Rectal smooth muscle tissue (tissue), 1 donor: ENCODE measurements around the gene PDE2A.

Experiments
- H3K27ac ChIP-seq: one replicate; pipeline ENCODE4 v1.7.0; 2013; ENCODE audit warnings: low read depth, low read length, inconsistent platforms
- H3K27me3 ChIP-seq: one replicate; pipeline ENCODE4 v1.7.0; 2013; ENCODE audit warnings: low read length; ENCODE audit not compliant: control insufficient read depth, insufficient read depth
- H3K36me3 ChIP-seq: one replicate; pipeline ENCODE4 v1.7.0; 2013; ENCODE audit warnings: low read length; ENCODE audit not compliant: control insufficient read depth, insufficient read depth
- H3K4me1 ChIP-seq: one replicate; pipeline ENCODE4 v1.7.0; 2013; ENCODE audit warnings: low read length; ENCODE audit not compliant: control insufficient read depth, insufficient read depth
- H3K4me3 ChIP-seq: one replicate; pipeline ENCODE4 v1.7.0; 2013; ENCODE audit warnings: low read length
- H3K9ac ChIP-seq: one replicate; pipeline ENCODE4 v1.7.0; 2013; ENCODE audit warnings: low read length

PDE2A gene

DNA sequence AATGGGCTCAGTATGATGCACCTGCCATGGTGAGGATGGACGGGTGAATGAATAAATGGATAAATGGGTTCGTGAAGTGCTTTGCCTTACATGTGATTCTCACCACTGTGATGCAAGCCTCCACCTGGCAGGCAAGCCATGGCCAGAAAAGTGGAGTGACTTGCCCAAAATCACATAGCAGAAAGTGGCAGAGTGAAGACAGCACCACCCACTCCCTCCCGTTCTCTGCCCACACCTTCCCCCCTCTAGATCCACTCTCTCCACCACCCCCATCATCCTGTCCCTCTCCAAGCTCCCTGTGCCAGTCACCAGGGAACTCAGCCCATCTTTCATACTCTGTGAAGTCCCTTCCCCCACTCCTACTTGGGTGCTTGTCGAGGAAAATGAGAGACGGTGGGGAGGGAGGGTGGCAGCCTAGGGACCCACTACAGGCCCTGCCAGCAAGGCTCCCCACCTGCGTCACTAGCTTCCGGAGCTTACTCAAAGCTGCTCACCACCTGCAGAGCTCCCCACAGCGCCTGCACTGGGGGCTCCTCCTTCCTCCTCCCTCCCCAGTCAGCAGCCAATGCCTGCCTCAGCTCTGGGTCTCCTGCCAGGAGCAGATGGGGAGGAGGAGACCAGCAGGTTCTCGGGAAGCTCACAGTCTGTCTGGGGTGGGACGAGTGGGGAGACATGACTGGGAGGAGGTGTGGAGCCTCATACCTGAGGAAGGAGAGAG, 82.3 kb downstream of the PDE2A start:
- Histone ChIP-seq H3K9ac (no peak overlapping the region), H3K4me1 (no peaks in the 10 kb centered on the region), H3K4me3 (no peak overlapping the region), H3K27me3 (peaks cover 5% of the 10 kb centered on the region), H3K36me3 (no peaks in the 10 kb centered on the region), H3K27ac (no peak overlapping the region)

DNA sequence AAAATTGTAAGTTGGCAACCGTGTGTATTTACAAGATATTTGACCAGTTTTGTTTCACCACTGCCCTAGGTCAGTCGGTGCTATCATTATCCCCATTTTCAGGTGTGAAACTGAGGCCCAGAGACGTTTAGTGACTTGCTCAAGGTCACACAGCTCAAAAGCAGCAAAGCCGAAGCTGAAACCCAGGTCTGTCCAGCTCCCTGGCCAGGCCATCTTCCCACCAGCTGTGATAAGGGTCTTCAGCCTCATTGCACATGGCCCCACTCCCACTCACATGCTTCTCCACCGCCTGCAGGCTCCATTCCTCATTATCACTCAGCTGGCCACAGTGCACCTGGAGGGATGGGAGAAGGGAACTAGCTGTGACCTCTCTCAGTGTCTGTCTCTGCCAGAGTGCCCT, 83.2 kb downstream of the PDE2A start:
- no peak overlapping the region for H3K27ac ChIP-seq
- H3K36me3 ChIP-seq = no peaks in the 10 kb centered on the region
- peaks cover 5% of the 10 kb centered on the region for H3K27me3 ChIP-seq
- no peak overlapping the region for H3K4me3 ChIP-seq
- no peaks in the 10 kb centered on the region for H3K4me1 ChIP-seq
- H3K9ac ChIP-seq = no peak overlapping the region

DNA sequence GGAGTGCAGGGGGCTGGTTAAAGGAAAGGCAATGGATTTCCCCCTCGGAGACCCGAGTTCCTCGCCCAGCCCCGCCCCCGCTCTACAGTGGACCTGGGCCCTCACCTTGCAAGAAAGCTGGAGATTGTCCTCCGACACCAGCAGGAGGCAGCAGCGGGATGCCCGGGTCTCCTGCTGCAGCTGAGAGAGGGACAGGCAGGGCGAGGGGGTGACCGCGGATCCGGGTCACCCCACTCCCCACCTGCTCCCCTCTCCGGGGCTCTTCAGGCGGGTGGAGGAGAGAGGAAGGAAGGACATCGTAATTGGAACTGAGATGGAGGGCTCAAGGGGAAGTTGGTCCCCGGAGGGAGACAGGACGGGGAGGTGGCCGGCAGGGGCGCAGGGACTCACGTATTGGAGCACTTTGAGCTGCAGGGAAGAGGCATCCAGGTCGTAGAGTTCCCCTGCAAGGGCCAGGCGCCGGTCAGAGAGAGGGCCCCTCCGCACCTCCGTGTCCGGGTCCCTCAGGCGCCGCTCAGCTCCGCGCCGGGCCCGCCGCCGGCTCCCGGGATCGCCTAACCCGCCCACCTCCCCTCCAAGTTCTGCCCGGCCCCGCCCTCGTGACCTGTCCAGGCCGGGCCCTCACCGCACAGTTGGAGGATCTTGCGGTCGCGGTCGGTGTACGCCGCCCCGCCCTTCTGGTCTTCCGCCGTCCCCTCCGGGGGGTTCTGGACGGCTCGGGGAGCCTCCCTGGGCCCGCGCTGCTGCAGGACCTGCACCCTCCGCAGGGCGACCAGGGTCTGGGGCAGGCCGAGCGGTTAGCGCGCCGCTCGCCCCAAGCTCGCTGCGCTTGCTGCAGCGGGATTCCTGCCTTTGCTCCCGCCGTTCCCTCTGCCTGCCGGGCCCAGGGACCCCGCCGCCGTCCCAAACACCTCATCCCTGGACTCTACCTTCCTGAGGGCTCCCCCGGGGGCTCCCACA, 84.1 kb downstream of the PDE2A start:
- no peak overlapping the region for H3K9ac ChIP-seq
- no peak overlapping the region for H3K27ac ChIP-seq
- H3K4me3 ChIP-seq = no peak overlapping the region
- no peaks in the 10 kb centered on the region for H3K4me1 ChIP-seq
- H3K27me3 ChIP-seq = peaks cover 5% of the 10 kb centered on the region
- no peaks in the 10 kb centered on the region for H3K36me3 ChIP-seq

DNA sequence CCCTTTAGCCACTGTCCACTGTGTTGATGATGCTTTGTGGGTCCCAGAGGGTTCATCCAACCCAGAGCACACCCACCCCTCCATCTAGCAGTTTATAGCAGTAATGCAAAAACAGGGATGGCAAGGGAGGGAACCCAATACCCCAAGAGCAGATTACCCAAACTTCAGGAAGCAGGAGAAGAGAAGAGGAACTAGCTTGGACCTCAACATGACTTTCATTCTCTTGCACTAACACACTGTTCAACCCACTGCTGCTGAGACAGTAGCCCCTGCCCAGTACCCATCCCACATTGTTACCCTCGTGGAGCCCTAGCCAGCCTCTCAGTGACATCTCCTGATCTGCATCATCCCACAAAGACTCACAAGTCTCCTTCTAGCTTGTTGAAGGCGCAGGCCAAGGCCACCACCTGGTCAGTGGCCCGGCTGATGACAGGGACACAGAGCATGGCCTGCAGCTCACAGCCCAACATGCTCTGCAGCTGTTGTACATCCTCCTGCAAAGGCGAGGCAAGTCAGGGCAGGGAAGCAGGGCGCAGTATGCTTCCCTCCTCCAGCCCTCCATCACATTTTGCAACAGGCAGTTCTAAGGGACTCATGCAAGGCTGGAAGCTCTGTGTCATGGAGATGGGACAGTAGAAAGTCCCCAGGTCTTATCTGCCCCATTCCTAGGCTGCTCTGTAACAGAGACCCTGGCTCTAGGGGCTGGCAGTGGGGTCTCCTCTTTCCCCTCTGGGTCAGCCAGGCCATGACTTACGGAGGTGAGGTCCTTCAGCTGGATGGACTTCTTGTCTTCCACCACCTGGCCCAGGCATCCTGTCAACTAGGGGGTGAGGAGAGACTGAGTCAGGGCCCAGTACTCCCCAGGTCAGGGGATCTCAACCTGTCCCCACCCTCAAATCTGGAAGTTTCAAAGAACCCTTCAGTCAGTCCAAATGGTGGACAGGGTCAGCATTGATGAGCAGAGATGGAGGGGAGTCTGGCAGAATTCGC, 85.5 kb downstream of the PDE2A start:
- Histone ChIP-seq H3K4me3 (no peak overlapping the region), H3K36me3 (no peaks in the 10 kb centered on the region), H3K9ac (no peak overlapping the region), H3K4me1 (no peaks in the 10 kb centered on the region), H3K27ac (no peak overlapping the region), H3K27me3 (peaks cover 5% of the 10 kb centered on the region)

DNA sequence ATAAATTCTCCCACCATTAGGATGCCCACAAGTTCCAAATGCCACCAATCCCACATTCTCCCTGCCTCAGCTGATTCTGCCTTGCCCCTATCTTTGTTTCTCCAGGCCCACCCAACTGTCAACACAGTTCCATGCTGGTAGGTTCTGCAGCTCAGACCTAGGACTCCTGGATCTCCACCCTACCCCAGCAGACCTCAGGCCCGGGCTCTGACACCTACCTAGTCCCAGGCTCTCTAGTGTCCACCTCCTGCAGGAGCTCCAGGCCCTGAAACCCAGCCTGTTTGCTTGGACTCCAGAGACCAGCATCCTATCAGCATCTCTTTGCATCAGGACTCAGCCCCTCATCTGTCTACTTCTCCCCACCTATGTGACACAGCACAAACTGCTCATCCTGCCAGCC, 86.5 kb downstream of the PDE2A start:
- Histone ChIP-seq H3K4me1 (no peaks in the 10 kb centered on the region), H3K27ac (no peak overlapping the region), H3K36me3 (no peaks in the 10 kb centered on the region), H3K4me3 (no peak overlapping the region), H3K9ac (no peak overlapping the region), H3K27me3 (peaks cover 5% of the 10 kb centered on the region)

DNA sequence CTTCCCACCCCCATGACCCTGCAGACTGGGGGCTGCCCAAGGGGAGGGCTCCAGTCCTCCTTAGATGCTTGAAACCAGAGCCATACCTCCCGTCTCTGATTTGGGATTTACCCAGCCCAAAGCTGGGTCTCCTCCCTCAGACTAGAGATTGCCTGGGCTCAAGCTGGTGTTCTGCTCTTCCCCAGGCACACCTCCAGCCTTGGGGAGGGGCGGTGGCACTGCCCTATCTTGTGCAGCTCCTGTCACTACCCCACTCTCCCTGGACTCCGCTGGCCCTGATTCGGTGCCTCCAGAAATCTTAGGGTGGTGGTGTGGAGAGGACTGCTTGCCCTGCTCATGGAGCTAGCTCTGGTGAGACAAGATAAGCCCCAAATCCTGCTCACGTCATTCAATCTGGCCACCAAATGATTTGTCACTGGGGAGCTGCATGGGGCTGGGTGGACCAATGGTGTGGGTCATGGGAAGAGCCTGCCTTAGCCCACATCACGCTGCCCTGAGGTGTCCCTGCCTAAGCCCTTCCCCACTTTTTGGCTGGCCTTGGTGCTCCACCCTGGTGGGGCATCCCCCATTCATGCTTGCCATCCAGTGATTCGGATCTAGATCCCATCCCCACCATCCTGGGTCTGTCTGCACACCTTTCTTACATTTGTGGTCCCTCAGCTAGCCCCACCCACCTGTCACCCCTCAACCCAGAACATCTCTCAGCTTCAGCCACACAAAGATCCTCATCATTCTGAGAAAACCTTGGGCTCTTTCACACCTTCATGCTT, 87.7 kb downstream of the PDE2A start:
- H3K4me1 ChIP-seq = no peaks in the 10 kb centered on the region
- H3K36me3 ChIP-seq = no peaks in the 10 kb centered on the region
- H3K4me3 ChIP-seq = no peak overlapping the region
- no peak overlapping the region for H3K9ac ChIP-seq
- H3K27ac ChIP-seq = no peak overlapping the region
- H3K27me3 ChIP-seq = peaks cover 5% of the 10 kb centered on the region

DNA sequence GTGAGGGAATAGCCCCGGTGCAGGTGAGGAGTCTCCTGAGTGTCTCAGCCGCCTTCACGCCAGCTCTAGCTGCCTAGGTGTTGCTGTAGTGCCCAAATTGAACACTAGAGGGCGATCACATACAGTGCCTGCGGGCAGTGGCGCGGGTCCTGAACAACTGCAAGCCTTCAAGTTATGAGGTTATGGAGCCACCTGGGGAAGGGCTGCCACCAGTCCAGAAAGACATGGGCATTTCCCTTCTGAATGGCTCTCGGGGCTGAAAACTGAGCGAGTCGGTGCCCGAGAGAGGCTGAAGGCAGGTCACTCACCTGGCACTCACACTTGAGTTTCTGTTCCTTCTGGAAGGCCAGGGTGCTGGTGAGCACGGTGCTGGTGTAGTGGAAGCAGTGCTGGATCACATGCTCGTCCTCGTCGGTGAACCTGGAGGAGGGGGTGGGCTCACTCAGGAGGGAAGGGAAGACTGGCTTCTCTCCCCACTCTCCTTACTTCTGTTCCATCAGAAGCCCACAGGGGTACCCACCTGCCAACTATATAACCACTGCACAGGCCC, 88.4 kb downstream of the PDE2A start:
- H3K27ac ChIP-seq = no peak overlapping the region
- no peaks in the 10 kb centered on the region for H3K36me3 ChIP-seq
- H3K4me1 ChIP-seq = no peaks in the 10 kb centered on the region
- H3K27me3 ChIP-seq = no peaks in the 10 kb centered on the region
- H3K9ac ChIP-seq = no peak overlapping the region
- H3K4me3 ChIP-seq = no peak overlapping the region

DNA sequence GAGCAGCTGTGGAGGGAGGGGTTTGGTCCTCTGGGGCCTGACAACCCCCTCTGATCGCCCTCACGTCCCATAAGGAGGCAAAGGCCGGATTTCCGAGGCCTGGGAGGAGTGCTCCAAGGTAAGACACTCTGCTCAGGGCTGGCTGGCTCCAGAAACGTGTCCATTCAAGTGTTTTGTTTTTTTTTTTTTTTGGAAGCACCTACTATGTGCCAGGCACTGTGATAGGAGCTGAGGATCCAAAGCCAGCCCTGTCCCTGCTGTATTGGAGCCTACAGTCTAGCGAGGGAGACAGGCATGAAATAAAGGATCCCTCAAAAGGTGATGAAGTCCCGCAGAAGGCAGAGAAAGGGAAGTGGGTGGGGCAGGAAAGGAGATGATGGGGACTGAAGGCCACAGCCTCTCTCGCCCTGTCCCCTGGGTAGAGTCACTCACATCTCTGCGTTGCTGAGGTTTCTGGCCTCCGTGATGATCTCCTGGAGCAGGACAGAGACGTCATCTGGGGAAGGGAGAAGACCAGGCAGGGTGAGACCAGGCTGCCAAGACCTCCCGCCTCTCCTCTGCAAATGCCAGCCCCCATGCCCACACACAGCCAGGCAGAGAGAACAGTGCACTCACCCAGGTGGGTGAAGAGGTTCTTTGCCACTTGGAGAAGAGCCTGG, 89.2 kb downstream of the PDE2A start:
- no peak overlapping the region for H3K4me3 ChIP-seq
- no peak overlapping the region for H3K27ac ChIP-seq
- no peaks in the 10 kb centered on the region for H3K4me1 ChIP-seq
- no peaks in the 10 kb centered on the region for H3K36me3 ChIP-seq
- no peak overlapping the region for H3K9ac ChIP-seq
- no peaks in the 10 kb centered on the region for H3K27me3 ChIP-seq

DNA sequence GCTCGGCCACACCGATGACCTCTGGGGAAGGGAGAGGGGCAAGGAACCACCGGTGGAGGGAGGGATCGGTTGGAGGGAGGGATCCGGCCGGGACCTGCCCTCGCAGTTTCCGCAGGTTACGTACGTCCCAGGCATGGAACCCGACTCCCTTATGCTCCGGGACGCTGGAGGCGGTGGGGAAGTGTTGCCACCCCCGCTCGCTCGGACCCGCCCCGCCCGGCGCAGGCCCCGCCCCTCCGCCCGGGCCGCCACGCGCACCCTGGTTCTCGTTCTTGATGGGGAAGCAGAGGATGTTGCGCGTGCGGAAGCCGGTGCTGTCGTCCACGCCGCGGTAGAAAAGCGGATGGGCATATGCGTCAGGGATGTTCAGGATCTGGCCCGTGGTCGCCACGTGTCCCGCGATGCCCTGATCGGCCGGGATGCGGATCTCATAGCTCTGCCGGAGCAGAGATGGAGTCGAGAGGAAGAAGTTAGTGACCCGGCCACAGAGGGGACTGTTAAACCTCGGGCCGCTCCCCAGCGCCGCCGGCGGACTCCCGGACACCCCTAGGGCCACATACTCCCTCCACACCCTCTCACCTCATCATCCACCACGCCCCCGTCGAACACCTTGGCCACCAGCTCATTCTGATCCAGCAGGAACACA, 89.8 kb downstream of the PDE2A start:
- Histone ChIP-seq H3K4me1 (no peaks in the 10 kb centered on the region), H3K27me3 (no peaks in the 10 kb centered on the region), H3K4me3 (peak overlapping the region; percentile 6), H3K27ac (no peak overlapping the region), H3K9ac (no peak overlapping the region), H3K36me3 (no peaks in the 10 kb centered on the region)

DNA sequence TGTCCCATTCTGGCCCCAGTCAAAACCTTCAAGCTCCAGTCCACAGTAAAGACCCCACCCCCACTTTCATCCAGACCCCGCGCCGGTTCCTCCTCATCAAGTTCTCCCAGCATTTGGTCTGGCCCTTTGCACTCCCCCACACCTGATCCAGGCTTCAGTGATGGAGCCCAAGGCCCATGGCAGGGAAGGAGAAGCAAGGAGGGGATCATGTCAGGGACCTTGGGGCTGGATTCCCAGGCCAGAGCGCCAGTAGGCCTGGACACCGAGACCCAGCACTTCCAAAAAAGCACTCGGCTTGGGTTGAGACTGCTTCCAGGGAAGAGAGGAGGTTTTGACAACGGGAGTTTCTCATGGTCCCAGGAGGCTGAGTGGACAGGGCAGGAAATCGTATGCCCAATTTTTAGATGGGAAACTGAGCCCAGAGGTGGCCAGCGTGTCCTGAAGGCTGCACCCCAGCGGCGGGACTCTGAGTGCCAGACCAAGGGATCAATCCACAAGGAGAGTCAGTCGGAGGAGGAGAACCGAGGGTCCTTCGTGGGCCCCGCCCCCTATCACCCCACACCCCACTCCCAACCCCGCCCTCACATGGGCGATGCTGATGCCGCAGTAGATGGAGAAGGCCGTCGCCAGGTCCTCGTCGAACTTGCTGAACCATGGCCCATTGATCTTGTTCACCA, 90.5 kb downstream of the PDE2A start:
- H3K36me3 ChIP-seq = no peaks in the 10 kb centered on the region
- H3K27me3 ChIP-seq = no peaks in the 10 kb centered on the region
- H3K4me3 ChIP-seq = no peak overlapping the region
- no peaks in the 10 kb centered on the region for H3K4me1 ChIP-seq
- no peak overlapping the region for H3K27ac ChIP-seq
- H3K9ac ChIP-seq = no peak overlapping the region
